Measurements from ENCODE around the gene DNMT3L. TPM values are rescaled to one million over a fixed set of nuclear protein-coding genes. Genes with fewer than 3 reads are reported as not detected.
"Not testable (repeated sequence)": the region's sequence is repeated elsewhere in the genome, so short reads cannot be mapped to it uniquely, and the experiment has no call there.

The DNMT3L gene
- total and polyA plus RNA-seq, 2 experiments from 2014 or later, result 0.27 TPM; not detected in 1

DNA sequence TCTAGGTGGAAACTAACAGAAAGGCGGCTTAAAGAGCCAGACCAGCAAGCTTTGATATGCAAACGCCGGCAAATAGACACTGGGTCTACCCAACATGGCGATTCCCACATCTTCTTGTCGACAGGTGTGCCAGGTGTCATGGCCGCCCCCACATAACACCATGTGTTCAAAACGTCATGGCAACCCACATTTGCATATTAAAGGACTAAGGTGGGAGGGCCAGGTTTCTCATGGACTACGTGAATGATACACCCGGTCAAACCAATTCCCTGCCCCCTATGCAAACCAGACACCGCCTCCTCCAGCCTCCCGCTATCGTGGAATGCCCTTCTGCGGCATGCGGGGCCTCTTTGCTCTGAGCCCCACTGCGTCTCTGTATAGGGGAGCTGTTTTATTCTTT lies 62.2 kb downstream of the DNMT3L start:
- Mint-ChIP-seq H3K27ac (no peak overlapping the region), H3K36me3 (ENCODE audit: low read depth) (no peaks in the 10 kb centered on the region), H3K9me3 (no peaks in the 10 kb centered on the region; the same call in 2 of the 3 replicates), H3K4me3 (no peak overlapping the region), H3K4me1 (peaks cover 8% of the 10 kb centered on the region; the same call in 2 of the 3 replicates), H3K27me3 (ENCODE audit: insufficient read depth, low read depth, poor library complexity) (peaks cover 3% of the 10 kb centered on the region)
- ATAC-seq (peak; percentile 72), DNase-seq (ENCODE audit: low spot score) (peak; percentile 85)
- H3K27me3 ChIP-seq (ENCODE audit: insufficient read depth), result no peaks in the 10 kb centered on the region
- no peaks in the 10 kb centered on the region for H3F3A ChIP-seq (replicated peaks; ENCODE audit: low read depth)
- H3K36me3 ChIP-seq (ENCODE audit: insufficient read depth), result no peaks in the 10 kb centered on the region
- no peaks in the 10 kb centered on the region for H4K20me1 ChIP-seq (replicated peaks; ENCODE audit: insufficient read depth)
- H3K27ac ChIP-seq (ENCODE audit: low read depth), result no peak overlapping the region
- H3K4me3 ChIP-seq, result no peak overlapping the region
- H3K4me2 ChIP-seq, result no peak overlapping the region
- no peaks in the 10 kb centered on the region; the same call in 1 of the 2 replicates for H3K4me1 ChIP-seq (ENCODE audit: insufficient read depth)
- TF ChIP-seq CREB1 (CRISPR knock-in tag; IDR thresholded peaks at IDR 0.05; ENCODE audit: low read depth) (peak; percentile 42; the same call in 1 of the 2 replicates), EZH2phosphoT487 (IDR thresholded peaks at IDR 0.05; ENCODE audit: unreplicated experiment) (no peak), STAT1 (IDR thresholded peaks at IDR 0.05; ENCODE audit: unreplicated experiment) (no peak)
- no peaks in the 10 kb centered on the region for H3K79me2 ChIP-seq (replicated peaks; ENCODE audit: insufficient read depth)
- no peak overlapping the region for H2AFZ ChIP-seq
- no peaks in the 10 kb centered on the region for H3K9me2 ChIP-seq (ENCODE audit: insufficient read depth)

- not testable (repeated sequence) for H3K4me3 Mint-ChIP-seq; H3K4me1 ChIP-seq (ENCODE audit: insufficient read depth); H3K79me2 ChIP-seq (replicated peaks; ENCODE audit: insufficient read depth); H3K27me3 Mint-ChIP-seq (ENCODE audit: insufficient read depth, low read depth, poor library complexity); H2AFZ ChIP-seq; H3K27ac Mint-ChIP-seq; H3K4me2 ChIP-seq; H3K9me2 ChIP-seq (ENCODE audit: insufficient read depth); H3K36me3 Mint-ChIP-seq (ENCODE audit: low read depth); H3K4me1 Mint-ChIP-seq; H4K20me1 ChIP-seq (replicated peaks; ENCODE audit: insufficient read depth); H3K27ac ChIP-seq (ENCODE audit: low read depth); H3F3A ChIP-seq (replicated peaks; ENCODE audit: low read depth); H3K9me3 Mint-ChIP-seq; H3K36me3 ChIP-seq (ENCODE audit: insufficient read depth); H3K4me3 ChIP-seq; H3K27me3 ChIP-seq (ENCODE audit: insufficient read depth); DNase-seq (ENCODE audit: low spot score); ATAC-seq
Measured at GRCh38 chr21:44197156-44197516, 64.6 kb downstream of the DNMT3L start.

Small RNA genes lying within 50 kb of the gene (small RNA-seq; reads per million reads assigned to genes)
- gene AP001059.3 (ENCODE audit: low replicate concordance), result not detected

Other genes with a start within 250 kb of the DNMT3L start
- 27.1 and 30.9 TPM in 2 replicates for gene TRAPPC10, start 249.6 kb downstream of the DNMT3L start, total RNA-seq (2014; rRNA removed; shearing (Covaris generic))
- 14.0 and 16.2 TPM in 2 replicates for gene TRAPPC10, start 249.6 kb downstream of the DNMT3L start, polyA plus RNA-seq (2016; fragmentation: Nextera tagmentation; extraction: Ambion mirVana)
- 59.2 and 64.9 TPM in 2 replicates for gene PWP2, start 154.5 kb downstream of the DNMT3L start, total RNA-seq (2014; rRNA removed; shearing (Covaris generic))
- 17.6 and 18.2 TPM in 2 replicates for gene PWP2, start 154.5 kb downstream of the DNMT3L start, polyA plus RNA-seq (2016; fragmentation: Nextera tagmentation; extraction: Ambion mirVana)
- gene GATD3, start 128.2 kb downstream of the DNMT3L start, total RNA-seq (2014; rRNA removed; shearing (Covaris generic)), result 43.4 and 58.4 TPM in 2 replicates
- gene GATD3, start 128.2 kb downstream of the DNMT3L start, polyA plus RNA-seq (2016; fragmentation: Nextera tagmentation; extraction: Ambion mirVana), result 37.5 and 44.1 TPM in 2 replicates
- gene ICOSLG, start 21.0 kb downstream of the DNMT3L start, total RNA-seq (2014; rRNA removed; shearing (Covaris generic)), result 2.2 and 4.6 TPM in 2 replicates
- 1.3 and 1.6 TPM in 2 replicates for gene ICOSLG, start 21.0 kb downstream of the DNMT3L start, polyA plus RNA-seq (2016; fragmentation: Nextera tagmentation; extraction: Ambion mirVana)
- 0.10 TPM in 1 of 2 replicates, not detected in the other for gene AIRE, start 24.0 kb upstream of the DNMT3L start, total RNA-seq (2014; rRNA removed; shearing (Covaris generic))
- not detected in 2 replicates for gene AIRE, start 24.0 kb upstream of the DNMT3L start, polyA plus RNA-seq (2016; fragmentation: Nextera tagmentation; extraction: Ambion mirVana)
- 92.3 and 106 TPM in 2 replicates for gene PFKL, start 38.2 kb upstream of the DNMT3L start, total RNA-seq (2014; rRNA removed; shearing (Covaris generic))
- 39.9 and 40.3 TPM in 2 replicates for gene PFKL, start 38.2 kb upstream of the DNMT3L start, polyA plus RNA-seq (2016; fragmentation: Nextera tagmentation; extraction: Ambion mirVana)
- gene CFAP410, start 77.5 kb upstream of the DNMT3L start, total RNA-seq (2014; rRNA removed; shearing (Covaris generic)), result 23.2 and 24.0 TPM in 2 replicates
- gene CFAP410, start 77.5 kb upstream of the DNMT3L start, polyA plus RNA-seq (2016; fragmentation: Nextera tagmentation; extraction: Ambion mirVana), result 11.0 and 15.4 TPM in 2 replicates
- gene TRPM2, start 91.7 kb upstream of the DNMT3L start, total RNA-seq (2014; rRNA removed; shearing (Covaris generic)), result 0.83 and 2.0 TPM in 2 replicates
- gene TRPM2, start 91.7 kb upstream of the DNMT3L start, polyA plus RNA-seq (2016; fragmentation: Nextera tagmentation; extraction: Ambion mirVana), result 0.50 and 0.53 TPM in 2 replicates
- gene LRRC3, start 193.6 kb upstream of the DNMT3L start, total RNA-seq (2014; rRNA removed; shearing (Covaris generic)), result 4.4 and 6.8 TPM in 2 replicates
- gene LRRC3, start 193.6 kb upstream of the DNMT3L start, polyA plus RNA-seq (2016; fragmentation: Nextera tagmentation; extraction: Ambion mirVana), result 0.95 and 1.2 TPM in 2 replicates

Data from GM23338 (cell line).